Kasumi-1 (cell line): ENCODE results near the gene GLIS2.

Source experiments
- DNase-seq, 2 experiments: peaks; one replicate each; lab custom pipeline; 2025; lab: John Stamatoyannopoulos, UW

The GLIS2 gene

GRCh38 chr16:4350787-4351659 lies 35.2 kb downstream of the GLIS2 start, which contains the start of gene PAM16:
PAM16 (minus strand) TSS chr16:4351321; CDS start chr16:4351234, 87 bp downstream.
- DNase-seq = peak; percentile 76 to 80

- DNase-seq = no peak
These were observed 36.0 kb downstream of the GLIS2 start for GRCh38 chr16:4351880-4352279.

- DNase-seq = no peak
These were observed 37.0 kb downstream of the GLIS2 start for GRCh38 chr16:4352843-4353242.

- DNase-seq = no peak
These were observed 37.8 kb downstream of the GLIS2 start for GRCh38 chr16:4353675-4354074.

- no peak for DNase-seq
These were observed 38.9 kb downstream of the GLIS2 start for GRCh38 chr16:4354512-4355409.

GRCh38 chr16:4356820-4357219 lies 41.0 kb downstream of the GLIS2 start:
- DNase-seq = no peak

GRCh38 chr16:4358236-4358635 lies 42.4 kb downstream of the GLIS2 start:
- no peak for DNase-seq

- DNase-seq = no peak
These were observed 43.1 kb downstream of the GLIS2 start for GRCh38 chr16:4358831-4359561.

- no peak for DNase-seq
These were observed 44.0 kb downstream of the GLIS2 start for GRCh38 chr16:4359914-4360313.

- no peak for DNase-seq
These were observed 44.7 kb downstream of the GLIS2 start for GRCh38 chr16:4360538-4361021.

- DNase-seq = no peak
These were observed 45.4 kb downstream of the GLIS2 start for GRCh38 chr16:4361033-4361943.

- DNase-seq = no peak
These were observed 46.1 kb downstream of the GLIS2 start for GRCh38 chr16:4361944-4362311.

GRCh38 chr16:4362476-4363135 lies 46.7 kb downstream of the GLIS2 start:
- DNase-seq = no peak

GRCh38 chr16:4364196-4365013 lies 48.5 kb downstream of the GLIS2 start:
- DNase-seq = no peak

GRCh38 chr16:4365014-4365406 lies 49.1 kb downstream of the GLIS2 start:
- no peak for DNase-seq

GRCh38 chr16:4365615-4366014 lies 49.7 kb downstream of the GLIS2 start:
- DNase-seq = no peak

- no peak for DNase-seq
These were observed 50.1 kb downstream of the GLIS2 start for GRCh38 chr16:4366016-4366415.

- DNase-seq = no peak
These were observed 51.6 kb downstream of the GLIS2 start for GRCh38 chr16:4367393-4367856.

GRCh38 chr16:4369007-4369733 lies 53.3 kb downstream of the GLIS2 start:
- DNase-seq = no peak
